Right cardiac atrium (tissue), 5 donors: ENCODE data around the gene LRTM2. TPM values are rescaled to one million over a fixed set of nuclear protein-coding genes. Genes with fewer than 3 reads are reported as not detected.

Experiments
- ATAC-seq, 2 donors: fragments of 200-7000 bp; cut with Tn5 transposase; one replicate each; pipeline versions ENCODE4 v1.8.0 to v1.9.1; 2020; ENCODE audit warnings: moderate library complexity in 2 of 2, mild to moderate bottlenecking in 1 of 2
- DNase-seq, 3 donors: peaks; one replicate each; pipeline ENCODE4 v3.0.0-alpha.2; 2020
- H3K27ac ChIP-seq: one replicate; pipeline ENCODE4 v1.5.1; 2013; ENCODE audit warnings: mild to moderate bottlenecking, low read length, control low read depth, moderate library complexity
- H3K27me3 ChIP-seq: one replicate; pipeline ENCODE4 v1.6.1; 2013; ENCODE audit not compliant: control insufficient read depth, insufficient read depth
- H3K4me1 ChIP-seq: one replicate; pipeline ENCODE4 v1.6.1; 2013; ENCODE audit warnings: low read length; ENCODE audit not compliant: control insufficient read depth, insufficient read depth
- H3K4me3 ChIP-seq: one replicate; pipeline ENCODE4 v1.5.1; 2013; ENCODE audit warnings: low read length, control low read depth
- H3K9me3 ChIP-seq: one replicate; pipeline ENCODE4 v1.6.1; 2013; ENCODE audit warnings: low read length; ENCODE audit not compliant: control insufficient read depth
- WGBS: extraction: QIAGEN DNeasy Blood & Tissue Kit; methylation state at CpG from one replicate; pipeline ENCODE4 v1.1.7; 2013; 5-methylcytosine and 5-hydroxymethylcytosine counted together
- intact Hi-C, 4 donors: fragments of 100-400 bp; cut with DNase I; formaldehyde crosslinking; loops; one replicate each; pipeline versions ENCODE4 v1.11.0 to v1.14.0; 2022 to 2023
- polyA plus RNA-seq: library from polyadenylated mRNA; stranded (reverse); fragments of 200-250 nt; gene quantifications from one replicate; pipeline ENCODE4 v1.2.3, GENCODE V29; 2013
- total RNA-seq, 4 donors: library from RNA; stranded (reverse); fragmentation: NEBNext Ultra II Directional; extraction: Animal tissue kit (Norgen Biotek cat#: 25700); gene quantifications; one replicate each; pipeline ENCODE4 v1.2.1, GENCODE V29; 2021
- donor health status: healthy with polysubstance abuse.
- donor health status: DM: no; HTN: yes; CAD: no.
- donor health status: DM: no; HTN: no; CAD: no.
- donor health status: DM: no; HTN: yes; CAD: no; lungs with severe emphysema.
- donor health status: DM: yes; HTN: yes; CAD: no.

LRTM2 gene
- total and polyA plus RNA-seq, 5 donors: not detected

DNA sequence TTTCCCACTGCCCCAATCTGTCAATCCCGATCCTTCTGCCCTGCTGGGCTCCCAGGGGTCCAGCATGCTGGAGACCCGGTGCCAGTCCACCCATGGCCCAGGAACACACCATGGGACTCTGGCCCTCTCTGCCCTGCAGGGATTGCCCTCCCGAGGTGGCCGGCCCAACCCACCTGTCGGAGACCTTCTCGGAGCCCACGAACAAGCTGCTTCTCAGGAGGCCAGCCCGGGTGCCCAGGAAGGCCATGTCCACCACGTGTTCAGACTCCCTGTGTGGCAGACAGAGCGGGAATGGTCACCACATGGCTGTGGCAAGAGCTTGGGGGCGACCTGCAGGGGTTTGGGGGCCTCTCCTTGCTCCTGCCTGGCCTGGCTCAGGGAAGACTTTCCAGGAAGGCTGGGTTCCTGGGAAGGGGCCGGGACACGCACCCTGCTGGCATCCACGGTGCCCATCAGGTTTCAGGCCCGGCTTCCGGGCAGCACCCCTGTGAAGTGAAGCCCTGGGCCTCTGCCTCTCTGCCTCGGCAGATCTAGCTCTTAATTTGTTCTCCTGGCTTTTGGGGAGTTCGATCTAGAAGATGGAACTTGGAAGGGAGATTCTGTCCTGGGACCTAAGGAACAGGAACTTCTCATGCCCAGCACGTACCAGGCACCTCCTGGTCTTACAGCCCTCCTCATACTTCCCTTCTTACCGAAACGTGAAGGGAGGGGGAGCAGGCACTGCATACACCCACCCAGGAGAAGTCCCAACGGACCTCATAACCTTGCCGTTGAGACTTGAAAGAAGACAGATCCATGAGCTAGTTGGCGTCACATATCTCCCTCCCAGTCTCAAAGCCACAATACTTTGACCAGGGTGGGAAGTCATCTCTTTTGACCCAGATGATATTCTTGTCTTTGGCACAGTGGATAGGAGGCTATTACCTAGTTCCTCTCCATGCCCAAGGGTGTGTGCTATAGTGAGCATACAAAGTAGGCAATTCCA lies 26.3 kb downstream of the LRTM2 start:
- 82% methylated on average over 24 of the region's 24 CpGs for WGBS
- Histone ChIP-seq H3K4me3 (no peak overlapping the region), H3K27ac (no peak overlapping the region), H3K27me3 (no peaks in the 10 kb centered on the region), H3K4me1 (no peaks in the 10 kb centered on the region), H3K9me3 (no peaks in the 10 kb centered on the region)
- ATAC-seq: no peak
- intact Hi-C loops: no loop called here
- no peak for DNase-seq

DNA sequence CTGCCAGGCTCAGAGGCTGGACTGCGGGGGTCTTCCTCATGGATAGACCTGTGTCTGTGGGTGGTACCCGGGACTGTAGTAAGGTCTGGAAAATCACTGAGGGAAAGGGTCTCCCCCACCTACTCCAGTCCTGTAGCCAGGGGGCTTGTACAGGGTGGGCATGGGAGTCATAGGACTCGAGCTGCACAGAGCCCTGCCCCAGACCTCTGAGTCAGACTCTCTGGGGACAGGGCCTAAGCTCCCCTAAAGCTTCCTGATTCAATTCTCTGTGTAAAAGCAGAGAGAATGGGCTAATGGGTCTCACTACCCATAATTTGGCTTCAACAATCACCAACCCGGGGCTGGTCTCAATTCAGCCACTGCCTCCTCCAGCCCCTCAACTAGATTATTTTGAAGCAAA lies 27.0 kb downstream of the LRTM2 start:
- DNase-seq (no peak), ATAC-seq (no peak)
- intact Hi-C loops: no loop called here
- no peak overlapping the region for H3K4me3 ChIP-seq
- H3K4me1 ChIP-seq: no peaks in the 10 kb centered on the region
- no peaks in the 10 kb centered on the region for H3K9me3 ChIP-seq
- no peaks in the 10 kb centered on the region for H3K27me3 ChIP-seq
- 61% methylated on average over 4 of the region's 4 CpGs for WGBS
- H3K27ac ChIP-seq: no peak overlapping the region

DNA sequence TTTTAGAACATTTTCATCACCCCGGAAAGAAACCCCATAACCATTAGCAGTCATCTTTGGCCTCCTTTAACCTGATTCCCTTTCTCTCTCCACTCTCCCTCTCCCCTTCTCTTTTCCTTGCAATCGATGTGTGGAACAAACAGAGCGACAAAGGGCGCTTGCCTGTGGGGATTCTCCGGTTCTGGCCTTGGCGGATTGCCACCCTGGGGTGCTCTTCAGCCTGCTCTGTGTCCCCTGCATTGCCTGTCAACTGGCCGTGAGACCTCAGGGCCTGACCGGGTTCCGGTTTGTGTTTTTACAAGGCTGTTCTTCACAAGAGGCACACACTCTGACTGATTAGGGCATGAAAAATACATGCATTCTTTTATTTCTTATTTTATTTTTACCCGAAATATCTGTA lies 27.8 kb downstream of the LRTM2 start:
- 66% methylated on average over 10 of the region's 10 CpGs for WGBS
- intact Hi-C loops: no loop called here
- no peaks in the 10 kb centered on the region for H3K4me1 ChIP-seq
- H3K4me3 ChIP-seq: no peak overlapping the region
- no peaks in the 10 kb centered on the region for H3K9me3 ChIP-seq
- H3K27ac ChIP-seq: no peak overlapping the region
- no peak for DNase-seq
- no peaks in the 10 kb centered on the region for H3K27me3 ChIP-seq
- ATAC-seq: no peak

DNA sequence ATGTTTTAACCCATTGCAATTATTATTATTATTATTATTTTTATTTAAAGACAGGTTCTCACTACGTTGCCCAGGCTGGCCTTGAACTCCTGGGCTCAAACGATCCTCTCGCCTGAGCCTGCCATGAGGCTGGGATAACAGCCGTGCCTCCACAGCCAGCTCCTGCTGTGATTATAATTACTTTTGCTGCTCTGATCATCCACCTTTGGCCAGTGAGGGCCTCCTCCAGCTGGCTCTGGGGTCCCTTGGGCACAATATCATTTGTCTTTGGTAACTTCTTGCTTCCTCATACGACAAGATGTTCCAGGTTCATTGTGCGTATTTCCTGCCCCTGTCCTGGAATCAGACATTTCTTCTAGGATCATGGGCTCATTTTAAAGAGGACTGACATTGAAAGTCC lies 28.4 kb downstream of the LRTM2 start:
- H3K4me1 ChIP-seq: no peaks in the 10 kb centered on the region
- H3K9me3 ChIP-seq: no peaks in the 10 kb centered on the region
- DNase-seq (no peak), ATAC-seq (no peak)
- H3K4me3 ChIP-seq: no peak overlapping the region
- H3K27ac ChIP-seq: no peak overlapping the region
- intact Hi-C loops: no loop called here
- 69% methylated on average over 6 of the region's 6 CpGs for WGBS
- no peaks in the 10 kb centered on the region for H3K27me3 ChIP-seq

DNA sequence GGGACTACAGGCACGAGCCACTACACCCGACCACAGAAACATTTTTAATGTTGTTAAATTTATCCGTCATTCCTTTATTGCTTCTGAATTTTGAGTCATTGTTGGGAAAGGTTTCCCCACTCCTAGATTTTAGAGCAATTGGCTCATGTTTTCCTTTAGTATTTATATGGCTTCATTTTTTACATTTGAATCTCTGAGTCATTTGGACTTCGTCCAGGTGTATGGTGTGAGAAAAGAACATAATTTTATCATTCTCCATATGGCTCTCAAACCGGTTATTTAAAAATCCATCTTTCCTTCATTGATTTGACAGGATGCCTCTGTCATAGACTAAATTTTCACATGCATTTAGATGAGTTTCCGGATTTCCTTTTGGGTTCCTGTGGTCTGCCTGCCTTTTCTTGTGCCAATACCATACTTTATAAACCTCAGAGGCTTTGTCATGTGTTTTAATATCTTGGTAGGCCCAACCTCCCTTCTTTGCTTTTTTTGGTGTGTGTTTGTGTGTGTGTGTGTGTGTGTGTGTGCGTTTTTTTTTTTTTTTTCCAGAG lies 30.9 kb downstream of the LRTM2 start:
- DNase-seq (no peak), ATAC-seq (no peak)
- Histone ChIP-seq H3K4me1 (no peaks in the 10 kb centered on the region), H3K9me3 (peaks cover 9% of the 10 kb centered on the region), H3K27ac (no peak overlapping the region), H3K27me3 (no peaks in the 10 kb centered on the region), H3K4me3 (no peak overlapping the region)
- WGBS: 58% methylated on average over 7 of the region's 7 CpGs
- intact Hi-C loops: no loop called here

DNA sequence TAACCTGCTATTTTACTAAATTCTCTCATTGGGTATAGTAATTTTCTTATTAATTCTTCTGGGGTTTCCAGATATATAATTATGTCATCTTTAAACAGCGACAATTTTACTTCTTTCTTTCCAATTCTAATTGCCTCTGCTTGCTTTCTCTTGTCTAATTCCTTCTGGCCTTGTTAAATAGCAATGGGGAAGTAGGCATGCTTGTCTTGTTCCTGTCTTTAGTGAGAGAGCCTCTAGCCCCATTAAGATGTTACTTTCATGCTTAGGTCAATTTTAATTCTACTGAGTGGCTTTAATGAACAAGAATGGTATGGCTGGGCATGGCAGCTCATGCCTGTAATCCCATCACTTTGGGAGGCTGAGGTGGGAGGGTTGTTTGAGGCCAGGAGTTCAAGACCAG lies 31.7 kb downstream of the LRTM2 start:
- H3K4me3 ChIP-seq: no peak overlapping the region
- H3K27ac ChIP-seq: no peak overlapping the region
- no peaks in the 10 kb centered on the region for H3K27me3 ChIP-seq
- H3K9me3 ChIP-seq: peaks cover 9% of the 10 kb centered on the region
- intact Hi-C loops: no loop called here
- 81% methylated on average over 1 of the region's 1 CpG for WGBS
- no peaks in the 10 kb centered on the region for H3K4me1 ChIP-seq
- DNase-seq (no peak), ATAC-seq (no peak)

DNA sequence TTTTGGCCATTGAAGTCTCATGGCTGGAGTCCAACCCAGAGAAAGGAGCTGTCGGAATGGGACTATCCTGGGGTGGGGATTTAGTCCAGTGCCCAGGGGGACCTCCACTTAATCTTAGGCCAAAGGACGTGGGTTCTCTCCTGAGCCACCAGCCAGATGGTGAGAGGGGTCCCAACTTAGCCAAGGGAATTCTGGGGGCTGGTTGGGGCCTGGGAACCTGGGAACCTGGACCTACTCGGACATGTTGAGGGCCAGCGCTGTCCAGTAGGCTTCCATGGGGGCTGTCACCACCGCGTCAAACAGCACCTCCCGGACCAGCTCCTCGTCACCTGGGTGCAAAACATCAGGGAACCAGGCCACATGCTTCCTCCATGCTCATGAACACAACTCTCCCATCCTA lies 33.4 kb downstream of the LRTM2 start:
- DNase-seq (no peak), ATAC-seq (no peak)
- intact Hi-C loops: no loop called here
- Histone ChIP-seq H3K27ac (no peak overlapping the region), H3K4me3 (no peak overlapping the region), H3K4me1 (no peaks in the 10 kb centered on the region), H3K27me3 (no peaks in the 10 kb centered on the region), H3K9me3 (peaks cover 9% of the 10 kb centered on the region)
- 91% methylated on average over 8 of the region's 8 CpGs for WGBS

DNA sequence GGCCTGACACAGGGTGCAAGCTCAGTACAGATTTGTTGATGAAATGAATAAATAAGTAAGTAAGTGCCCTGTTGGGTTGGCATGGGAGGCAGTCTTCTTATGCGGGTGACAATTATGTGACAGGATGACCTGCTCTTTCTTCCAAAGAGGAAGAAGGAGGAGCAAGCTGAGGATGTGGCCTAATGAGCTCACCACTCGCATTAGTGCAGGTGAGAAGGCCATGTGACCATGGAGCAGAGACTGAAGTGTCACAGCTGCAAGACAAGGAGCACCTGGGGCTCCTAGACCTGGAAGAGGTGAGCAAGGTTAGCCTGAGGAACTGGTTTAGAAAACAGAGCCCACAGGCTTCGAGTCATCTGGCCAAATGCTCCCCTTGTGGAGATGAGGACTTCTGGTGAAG lies 34.9 kb downstream of the LRTM2 start:
- Histone ChIP-seq H3K4me1 (no peaks in the 10 kb centered on the region), H3K9me3 (peaks cover 9% of the 10 kb centered on the region), H3K27me3 (no peaks in the 10 kb centered on the region), H3K27ac (no peak overlapping the region), H3K4me3 (no peak overlapping the region)
- WGBS: 68% methylated on average over 3 of the region's 3 CpGs
- ATAC-seq: no peak
- DNase-seq: no peak
- intact Hi-C loops: no loop called here

DNA sequence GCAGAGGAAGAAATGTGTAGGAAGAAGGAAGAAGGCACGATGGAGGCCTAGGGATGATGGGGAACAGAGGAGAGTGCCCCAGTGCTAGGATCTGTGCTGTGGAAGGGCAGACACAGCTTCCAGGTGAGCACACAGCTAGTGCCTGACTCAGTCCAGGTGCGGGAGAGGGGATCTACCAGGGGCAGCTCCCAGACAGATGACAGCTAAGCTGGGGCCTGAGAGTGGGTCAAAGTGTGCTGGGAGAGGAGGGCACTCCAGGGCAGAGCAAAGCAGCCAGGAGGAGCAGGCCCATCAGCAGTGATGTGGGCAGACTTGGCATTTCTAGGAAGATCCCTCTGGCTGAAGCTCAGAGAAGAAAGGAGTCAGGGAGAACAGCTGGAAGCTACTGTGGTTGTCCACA lies 36.7 kb downstream of the LRTM2 start:
- intact Hi-C loops: no loop called here
- Histone ChIP-seq H3K27me3 (no peaks in the 10 kb centered on the region), H3K4me3 (no peak overlapping the region), H3K9me3 (peaks cover 9% of the 10 kb centered on the region), H3K27ac (no peak overlapping the region), H3K4me1 (no peaks in the 10 kb centered on the region)
- no peak for DNase-seq
- WGBS: 41% methylated on average over 2 of the region's 2 CpGs
- no peak for ATAC-seq

DNA sequence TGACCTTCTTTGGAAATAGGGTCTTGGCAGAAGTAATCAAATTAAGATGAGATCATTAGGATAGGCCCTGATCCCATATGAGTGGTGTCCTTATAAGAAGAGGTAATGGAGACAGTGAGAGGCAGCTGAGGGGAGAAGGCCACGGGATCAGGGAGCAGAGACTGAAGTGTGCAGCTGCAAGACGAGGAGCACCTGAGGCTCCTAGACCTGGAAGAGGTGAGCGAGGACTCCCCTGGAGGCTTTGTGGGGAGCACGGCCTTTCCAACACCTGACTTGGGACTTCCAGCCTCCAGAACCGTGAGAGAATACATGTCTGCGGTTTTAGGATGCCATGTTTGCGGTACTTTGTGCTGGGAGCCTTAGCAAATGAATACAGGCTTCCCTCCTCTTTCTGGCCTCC lies 37.5 kb downstream of the LRTM2 start:
- Histone ChIP-seq H3K27me3 (no peaks in the 10 kb centered on the region), H3K9me3 (peaks cover 9% of the 10 kb centered on the region), H3K27ac (no peak overlapping the region), H3K4me3 (no peak overlapping the region), H3K4me1 (no peaks in the 10 kb centered on the region)
- no peak for DNase-seq
- intact Hi-C loops: no loop called here
- ATAC-seq: no peak
- WGBS: 87% methylated on average over 7 of the region's 7 CpGs

DNA sequence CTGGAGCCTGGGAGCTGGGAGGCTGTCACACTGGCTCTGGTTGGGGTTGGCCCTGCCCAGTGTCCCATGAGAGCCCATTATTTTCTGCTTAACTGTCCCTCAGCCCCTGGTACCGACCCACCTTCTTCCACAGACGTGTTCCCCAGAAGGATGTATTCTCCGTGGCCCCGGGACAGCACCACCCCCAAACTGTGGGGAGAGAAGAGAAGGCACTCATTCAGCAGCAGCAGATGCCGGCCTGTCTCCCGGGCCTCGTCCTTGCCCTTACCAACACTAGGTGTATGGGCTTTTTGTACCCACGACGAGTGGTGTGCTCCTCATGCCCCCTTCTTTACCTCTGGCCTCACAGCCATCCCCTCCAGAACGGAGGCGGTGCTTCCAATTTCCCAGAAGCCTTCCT lies 38.1 kb downstream of the LRTM2 start:
- Histone ChIP-seq H3K9me3 (peaks cover 9% of the 10 kb centered on the region), H3K27ac (no peak overlapping the region), H3K27me3 (no peaks in the 10 kb centered on the region), H3K4me1 (no peaks in the 10 kb centered on the region), H3K4me3 (no peak overlapping the region)
- ATAC-seq (no peak), DNase-seq (no peak)
- 88% methylated on average over 11 of the region's 11 CpGs for WGBS
- intact Hi-C loops: no loop called here
